ENCODE data around the gene SHB. TPM values are rescaled to one million over a fixed set of nuclear protein-coding genes. Genes with fewer than 3 reads are reported as not detected.
A peak's percentile ranks its signal among the peaks of the same experiment; 100 is the strongest.
"Not testable (repeated sequence)": the region's sequence is repeated elsewhere in the genome, so short reads cannot be mapped to it uniquely, and the experiment has no call there.

The SHB gene
- total and polyA plus RNA-seq, 2 donors, result 4.9 to 5.5 TPM

DNA sequence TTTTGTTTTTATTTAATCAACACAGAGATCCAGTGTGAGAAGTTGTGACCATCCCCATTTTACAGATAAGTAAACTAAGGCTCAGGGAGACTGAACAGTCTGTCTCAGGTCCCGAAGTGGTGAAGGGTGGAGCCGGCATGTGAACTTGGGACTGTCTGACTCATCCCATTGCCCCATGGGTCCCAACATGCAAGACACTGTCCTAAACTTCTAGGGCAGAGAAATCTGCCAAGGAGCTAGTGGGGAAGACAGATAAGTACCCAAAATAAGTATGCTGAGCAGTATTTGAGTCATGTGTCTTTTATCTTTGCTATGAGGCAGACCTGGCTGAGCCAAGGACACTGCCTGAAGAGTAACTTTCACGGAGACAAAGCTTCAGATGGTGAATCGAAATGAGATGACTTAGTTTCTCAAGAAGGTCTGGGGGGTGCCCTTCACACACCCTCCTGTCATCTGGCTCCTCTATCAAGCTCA is 100.8 kb downstream of the SHB start:
- H3K27ac ChIP-seq (ENCODE audit: low read depth in 1 of 2, low read length in 1 of 2), result no peak overlapping the region
- H3K4me1 ChIP-seq (ENCODE audit: control insufficient read depth in 2 of 2, insufficient read depth in 2 of 2, low read length in 2 of 2), result peaks cover 0 to 32% of the 10 kb centered on the region in 2 donors
- no peak overlapping the region for H3K4me3 ChIP-seq (ENCODE audit: low read length in 2 of 2)
- no peaks in the 10 kb centered on the region for H3K27me3 ChIP-seq (ENCODE audit: control insufficient read depth in 2 of 2, insufficient read depth in 1 of 2, low read length in 1 of 2)
- no peaks in the 10 kb centered on the region for H3K9me3 ChIP-seq (ENCODE audit: control insufficient read depth in 2 of 2, insufficient read depth in 1 of 2, low read length in 1 of 2)
- 96% methylated on average over 4 of the region's 4 CpGs for WGBS
- no peak for DNase-seq (ENCODE audit: low read depth in 6 of 9, low spot score in 9 of 9)
- no peaks in the 10 kb centered on the region for H3K36me3 ChIP-seq (ENCODE audit: control insufficient read depth in 2 of 2, insufficient read depth in 2 of 2, low read length in 1 of 2)

DNA sequence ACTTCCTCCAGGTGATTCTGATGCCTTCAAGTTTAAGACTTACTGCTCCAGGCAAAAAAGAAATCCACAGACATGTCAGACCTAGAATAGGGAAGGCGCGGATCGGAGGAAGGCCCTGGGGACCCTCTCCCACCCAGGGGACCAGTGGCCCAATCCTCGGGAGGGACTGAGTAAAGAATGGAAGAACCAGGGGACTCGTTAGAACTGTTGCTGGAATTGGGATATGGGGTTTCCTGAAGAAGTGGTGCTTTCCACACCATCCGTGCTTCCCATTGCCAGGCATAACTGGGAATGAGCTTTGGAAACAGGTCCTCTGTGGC is 101.3 kb downstream of the SHB start:
- H3K27ac ChIP-seq (ENCODE audit: low read depth in 1 of 2, low read length in 1 of 2), result no peak overlapping the region
- peaks cover 0 to 32% of the 10 kb centered on the region in 2 donors for H3K4me1 ChIP-seq (ENCODE audit: control insufficient read depth in 2 of 2, insufficient read depth in 2 of 2, low read length in 2 of 2)
- H3K27me3 ChIP-seq (ENCODE audit: control insufficient read depth in 2 of 2, insufficient read depth in 1 of 2, low read length in 1 of 2), result no peaks in the 10 kb centered on the region
- DNase-seq (ENCODE audit: low read depth in 6 of 9, low spot score in 9 of 9), result no peak
- H3K4me3 ChIP-seq (ENCODE audit: low read length in 2 of 2), result no peak overlapping the region
- H3K9me3 ChIP-seq (ENCODE audit: control insufficient read depth in 2 of 2, insufficient read depth in 1 of 2, low read length in 1 of 2), result no peaks in the 10 kb centered on the region
- no peaks in the 10 kb centered on the region for H3K36me3 ChIP-seq (ENCODE audit: control insufficient read depth in 2 of 2, insufficient read depth in 2 of 2, low read length in 1 of 2)
- 96% methylated on average over 6 of the region's 6 CpGs for WGBS

DNA sequence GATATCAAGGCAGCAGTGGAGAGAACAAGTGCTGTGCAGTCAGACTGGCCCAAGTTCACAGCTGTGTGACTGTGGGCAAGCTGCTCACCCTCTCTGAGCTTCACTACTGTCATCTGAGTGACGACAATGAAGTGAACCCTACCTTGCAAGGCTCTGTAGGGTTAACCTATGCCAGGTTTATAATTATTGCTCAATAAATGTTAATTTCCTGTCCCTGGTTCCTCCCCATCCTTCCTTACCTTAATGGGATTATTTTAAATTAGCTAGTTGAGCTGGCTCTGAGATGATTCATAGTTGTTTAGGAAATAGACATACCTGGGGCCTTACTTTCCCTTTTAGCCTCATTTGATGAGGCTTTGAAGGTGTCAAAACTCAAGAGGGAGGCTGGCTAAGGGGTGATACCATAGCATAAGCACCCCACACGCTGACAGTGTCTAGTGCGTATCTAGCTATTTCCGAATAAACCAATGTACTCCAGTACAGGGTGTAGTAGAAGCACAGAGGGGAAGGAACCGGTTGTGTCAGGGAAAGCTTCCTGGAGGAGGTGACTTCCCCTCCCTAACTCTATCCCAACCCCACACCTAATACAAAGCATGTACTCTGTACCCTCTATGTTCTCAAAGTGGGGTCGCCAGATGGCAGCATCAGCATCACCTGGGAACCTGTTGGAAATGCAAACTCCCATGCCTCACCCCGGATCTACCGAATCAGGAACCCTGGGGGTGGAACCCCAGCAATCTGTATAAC is 101.8 kb downstream of the SHB start:
- H3K27ac ChIP-seq (ENCODE audit: low read depth in 1 of 2, low read length in 1 of 2), result no peak overlapping the region
- no peak for DNase-seq (ENCODE audit: low read depth in 6 of 9, low spot score in 9 of 9)
- 98% methylated on average over 8 of the region's 8 CpGs for WGBS
- no peaks in the 10 kb centered on the region for H3K9me3 ChIP-seq (ENCODE audit: control insufficient read depth in 2 of 2, insufficient read depth in 1 of 2, low read length in 1 of 2)
- H3K36me3 ChIP-seq (ENCODE audit: control insufficient read depth in 2 of 2, insufficient read depth in 2 of 2, low read length in 1 of 2), result no peaks in the 10 kb centered on the region
- peaks cover 0 to 28% of the 10 kb centered on the region in 2 donors for H3K4me1 ChIP-seq (ENCODE audit: control insufficient read depth in 2 of 2, insufficient read depth in 2 of 2, low read length in 2 of 2)
- no peak overlapping the region for H3K4me3 ChIP-seq (ENCODE audit: low read length in 2 of 2)
- H3K27me3 ChIP-seq (ENCODE audit: control insufficient read depth in 2 of 2, insufficient read depth in 1 of 2, low read length in 1 of 2), result no peaks in the 10 kb centered on the region

DNA sequence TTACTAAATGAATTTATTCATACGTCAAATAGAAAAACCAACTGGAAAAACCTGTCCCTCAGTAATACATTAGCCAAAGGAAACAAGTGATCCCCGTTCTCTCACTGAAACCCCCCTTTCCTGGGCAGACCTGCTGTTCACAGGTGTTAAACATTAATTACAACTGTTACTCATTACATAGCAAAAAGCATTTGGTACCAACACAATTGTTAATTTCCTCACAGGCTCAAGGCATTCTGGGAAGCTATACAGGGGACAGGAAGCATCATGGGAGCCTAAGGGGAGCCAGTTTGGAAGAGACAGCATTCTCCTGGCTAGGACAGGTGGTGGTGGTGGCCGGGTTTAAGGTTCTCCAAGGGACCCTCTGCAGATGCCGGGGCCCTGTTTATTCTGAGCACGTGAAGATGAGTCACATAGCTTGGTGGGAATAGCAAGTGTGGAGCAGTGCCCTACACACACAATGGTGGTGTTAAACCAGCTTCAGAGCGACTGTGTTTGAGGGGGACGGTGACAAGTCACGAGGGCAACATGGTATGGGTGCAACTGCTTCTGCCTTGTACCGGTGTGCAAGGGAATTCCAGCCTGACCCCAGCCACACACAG is 102.5 kb downstream of the SHB start:
- no peak overlapping the region for H3K4me3 ChIP-seq (ENCODE audit: low read length in 2 of 2)
- H3K4me1 ChIP-seq (ENCODE audit: control insufficient read depth in 2 of 2, insufficient read depth in 2 of 2, low read length in 2 of 2), result peaks cover 0 to 24% of the 10 kb centered on the region in 2 donors
- WGBS, result 90% methylated on average over 9 of the region's 9 CpGs
- H3K27ac ChIP-seq (ENCODE audit: low read depth in 1 of 2, low read length in 1 of 2), result no peak overlapping the region
- H3K9me3 ChIP-seq (ENCODE audit: control insufficient read depth in 2 of 2, insufficient read depth in 1 of 2, low read length in 1 of 2), result no peaks in the 10 kb centered on the region
- no peaks in the 10 kb centered on the region for H3K36me3 ChIP-seq (ENCODE audit: control insufficient read depth in 2 of 2, insufficient read depth in 2 of 2, low read length in 1 of 2)
- H3K27me3 ChIP-seq (ENCODE audit: control insufficient read depth in 2 of 2, insufficient read depth in 1 of 2, low read length in 1 of 2), result no peaks in the 10 kb centered on the region
- DNase-seq (ENCODE audit: low read depth in 6 of 9, low spot score in 9 of 9), result no peak

DNA sequence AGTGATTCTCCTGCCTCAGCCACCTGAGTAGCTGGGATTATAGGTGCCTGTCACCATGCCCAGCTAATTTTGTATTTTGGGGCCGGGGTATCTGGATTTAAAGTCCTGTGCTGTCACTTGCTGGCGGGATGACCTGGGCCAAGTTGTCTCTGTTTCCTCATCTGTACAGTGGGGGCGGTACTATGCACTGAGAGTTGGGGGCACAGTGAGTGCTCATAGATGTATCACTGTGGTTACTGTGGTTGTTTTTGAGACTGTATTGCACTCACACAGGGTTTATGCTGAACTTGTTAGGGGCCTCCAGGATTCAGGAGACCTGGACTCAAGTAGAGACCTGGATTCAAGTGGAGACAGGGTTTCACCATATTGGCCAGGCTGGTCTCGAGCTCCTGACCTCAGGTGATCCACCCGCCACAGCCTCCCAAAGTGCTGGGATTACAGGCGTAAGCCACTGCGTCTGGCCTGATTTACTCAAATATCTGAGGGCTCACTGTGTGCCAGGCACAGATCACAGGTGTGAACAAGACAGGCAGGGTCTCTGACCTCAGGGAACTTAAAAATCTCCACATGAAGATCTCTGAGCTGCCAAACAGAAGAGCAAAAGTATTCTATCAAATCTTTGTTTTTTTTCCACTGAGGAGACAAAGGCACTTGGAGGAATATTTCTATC is 103.2 kb downstream of the SHB start:
- H3K27me3 ChIP-seq (ENCODE audit: control insufficient read depth in 2 of 2, insufficient read depth in 1 of 2, low read length in 1 of 2); H3K27ac ChIP-seq (ENCODE audit: low read depth in 1 of 2, low read length in 1 of 2); H3K9me3 ChIP-seq (ENCODE audit: control insufficient read depth in 2 of 2, insufficient read depth in 1 of 2, low read length in 1 of 2); H3K36me3 ChIP-seq (ENCODE audit: control insufficient read depth in 2 of 2, insufficient read depth in 2 of 2, low read length in 1 of 2); H3K4me3 ChIP-seq (ENCODE audit: low read length in 2 of 2): not testable (repeated sequence)
- WGBS, result 92% methylated on average over 7 of the region's 7 CpGs
- peak in 1 of 9 donors; percentile 36 for DNase-seq (ENCODE audit: low read depth in 6 of 9, low spot score in 9 of 9)
- H3K4me1 ChIP-seq (ENCODE audit: control insufficient read depth in 2 of 2, insufficient read depth in 2 of 2, low read length in 2 of 2), result peaks cover 0 to 24% of the 10 kb centered on the region in 2 donors

DNA sequence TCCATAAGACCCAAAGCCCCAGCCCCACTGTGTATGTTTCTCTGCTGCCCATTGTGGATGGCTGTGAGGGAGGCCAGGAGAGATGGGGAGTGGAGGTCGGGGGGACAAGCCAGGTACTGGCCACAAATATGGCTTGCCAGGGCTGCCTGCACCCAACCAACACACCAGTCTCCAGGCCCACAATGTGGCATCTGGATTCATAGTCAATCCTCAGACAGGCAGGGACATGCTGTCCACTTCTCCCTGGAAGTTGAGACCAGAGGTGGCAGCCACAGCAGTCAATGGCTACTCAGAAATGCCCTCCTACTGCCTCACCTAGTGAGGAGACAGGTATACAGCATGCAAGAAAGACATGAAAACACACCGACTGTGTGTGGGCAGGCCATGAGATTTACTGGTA is 103.9 kb downstream of the SHB start:
- Histone ChIP-seq H3K9me3 (ENCODE audit: control insufficient read depth in 2 of 2, insufficient read depth in 1 of 2, low read length in 1 of 2) (no peaks in the 10 kb centered on the region), H3K36me3 (ENCODE audit: control insufficient read depth in 2 of 2, insufficient read depth in 2 of 2, low read length in 1 of 2) (no peaks in the 10 kb centered on the region), H3K4me3 (ENCODE audit: low read length in 2 of 2) (no peak overlapping the region), H3K27me3 (ENCODE audit: control insufficient read depth in 2 of 2, insufficient read depth in 1 of 2, low read length in 1 of 2) (no peaks in the 10 kb centered on the region), H3K27ac (ENCODE audit: low read depth in 1 of 2, low read length in 1 of 2) (no peak overlapping the region), H3K4me1 (ENCODE audit: control insufficient read depth in 2 of 2, insufficient read depth in 2 of 2, low read length in 2 of 2) (peaks cover 0 to 24% of the 10 kb centered on the region in 2 donors)
- no peak for DNase-seq (ENCODE audit: low read depth in 6 of 9, low spot score in 9 of 9)
- whole genome bisulfite sequencing, result 95% methylated on average over 2 of the region's 2 CpGs

DNA sequence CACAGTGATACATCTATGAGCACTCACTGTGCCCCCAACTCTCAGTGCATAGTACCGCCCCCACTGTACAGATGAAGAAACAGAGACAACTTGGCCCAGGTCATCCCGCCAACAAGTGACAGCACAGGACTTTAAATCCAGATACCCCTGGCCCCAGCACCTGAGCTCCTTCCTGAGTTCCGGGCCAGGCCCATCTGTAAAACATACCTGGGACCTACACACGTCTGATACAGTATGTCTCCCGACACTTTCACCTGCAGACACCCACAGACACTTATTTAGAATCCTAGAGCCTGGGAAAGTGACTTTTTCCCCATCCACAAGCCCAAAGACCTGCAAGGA is 104.3 kb downstream of the SHB start:
- H3K36me3 ChIP-seq (ENCODE audit: control insufficient read depth in 2 of 2, insufficient read depth in 2 of 2, low read length in 1 of 2), result no peaks in the 10 kb centered on the region
- no peaks in the 10 kb centered on the region for H3K9me3 ChIP-seq (ENCODE audit: control insufficient read depth in 2 of 2, insufficient read depth in 1 of 2, low read length in 1 of 2)
- 97% methylated on average over 5 of the region's 5 CpGs for WGBS
- peaks cover 0 to 24% of the 10 kb centered on the region in 2 donors for H3K4me1 ChIP-seq (ENCODE audit: control insufficient read depth in 2 of 2, insufficient read depth in 2 of 2, low read length in 2 of 2)
- H3K27me3 ChIP-seq (ENCODE audit: control insufficient read depth in 2 of 2, insufficient read depth in 1 of 2, low read length in 1 of 2), result no peaks in the 10 kb centered on the region
- no peak overlapping the region for H3K4me3 ChIP-seq (ENCODE audit: low read length in 2 of 2)
- H3K27ac ChIP-seq (ENCODE audit: low read depth in 1 of 2, low read length in 1 of 2), result no peak overlapping the region
- no peak for DNase-seq (ENCODE audit: low read depth in 6 of 9, low spot score in 9 of 9)

DNA sequence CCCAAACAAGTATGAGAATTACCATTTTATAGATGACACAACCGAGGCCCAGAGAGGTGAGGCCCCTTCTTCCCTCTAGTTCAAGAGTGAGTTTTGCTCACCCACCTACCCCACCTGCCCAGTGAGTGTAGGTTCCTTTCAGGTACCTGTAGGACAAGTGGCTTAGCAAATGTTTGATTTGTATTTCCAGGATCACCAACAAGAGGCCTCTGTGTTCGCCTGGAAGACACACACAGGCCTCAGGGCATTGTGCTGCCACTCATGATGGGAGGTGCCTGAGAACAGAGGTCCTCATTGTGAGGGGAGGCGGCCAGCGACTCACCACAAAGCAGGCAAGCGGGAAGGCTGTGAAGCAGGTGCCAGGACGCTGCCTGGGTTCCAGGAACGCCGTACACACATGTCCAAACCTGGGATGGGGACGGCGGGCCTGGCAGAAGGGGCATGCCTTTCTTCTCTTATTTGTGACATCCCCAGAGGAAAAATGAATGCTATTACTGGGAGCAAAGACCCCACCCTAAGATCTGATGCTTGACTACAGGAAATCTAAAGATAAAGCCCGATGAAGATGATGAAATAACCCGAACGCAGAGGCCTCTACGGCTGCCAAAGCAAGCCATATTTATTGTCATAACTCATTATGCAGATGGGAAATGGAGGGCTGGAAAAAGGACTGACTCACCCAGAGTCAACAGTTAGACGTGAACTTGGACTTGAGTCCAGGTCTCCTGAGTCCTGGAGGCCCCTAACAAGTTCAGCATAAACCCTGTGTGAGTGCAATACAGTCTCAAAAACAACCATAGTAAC is 104.9 kb downstream of the SHB start:
- Histone ChIP-seq H3K27ac (ENCODE audit: low read depth in 1 of 2, low read length in 1 of 2) (no peak overlapping the region), H3K36me3 (ENCODE audit: control insufficient read depth in 2 of 2, insufficient read depth in 2 of 2, low read length in 1 of 2) (no peaks in the 10 kb centered on the region), H3K4me1 (ENCODE audit: control insufficient read depth in 2 of 2, insufficient read depth in 2 of 2, low read length in 2 of 2) (peaks cover 0 to 24% of the 10 kb centered on the region in 2 donors), H3K27me3 (ENCODE audit: control insufficient read depth in 2 of 2, insufficient read depth in 1 of 2, low read length in 1 of 2) (no peaks in the 10 kb centered on the region), H3K4me3 (ENCODE audit: low read length in 2 of 2) (no peak overlapping the region), H3K9me3 (ENCODE audit: control insufficient read depth in 2 of 2, insufficient read depth in 1 of 2, low read length in 1 of 2) (no peaks in the 10 kb centered on the region)
- no peak for DNase-seq (ENCODE audit: low read depth in 6 of 9, low spot score in 9 of 9)
- whole genome bisulfite sequencing, result 95% methylated on average over 15 of the region's 15 CpGs

DNA sequence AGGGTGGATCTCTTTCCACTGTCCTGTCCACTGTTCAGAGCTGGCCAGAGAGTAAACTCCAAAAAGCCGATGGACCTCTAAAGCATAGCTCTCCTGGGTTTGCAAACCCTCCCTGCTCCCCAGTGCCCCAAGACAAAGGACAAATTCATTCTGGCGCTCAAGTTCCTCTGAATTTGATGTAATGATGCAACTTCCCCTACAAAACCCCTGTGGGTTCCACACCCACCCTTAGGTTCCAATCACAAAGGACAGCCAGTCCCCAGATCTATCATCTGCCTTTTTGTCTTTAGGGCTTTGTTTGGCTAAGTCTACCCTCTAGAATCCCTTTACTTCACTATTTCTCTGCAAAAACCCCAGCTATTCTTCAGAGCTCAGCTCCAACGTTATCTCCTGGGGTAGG is 107.7 kb downstream of the SHB start:
- Histone ChIP-seq H3K36me3 (ENCODE audit: control insufficient read depth in 2 of 2, insufficient read depth in 2 of 2, low read length in 1 of 2) (no peaks in the 10 kb centered on the region), H3K27ac (ENCODE audit: low read depth in 1 of 2, low read length in 1 of 2) (no peak overlapping the region), H3K27me3 (ENCODE audit: control insufficient read depth in 2 of 2, insufficient read depth in 1 of 2, low read length in 1 of 2) (no peaks in the 10 kb centered on the region), H3K4me3 (ENCODE audit: low read length in 2 of 2) (no peak overlapping the region), H3K4me1 (ENCODE audit: control insufficient read depth in 2 of 2, insufficient read depth in 2 of 2, low read length in 2 of 2) (peaks cover 0 to 17% of the 10 kb centered on the region in 2 donors), H3K9me3 (ENCODE audit: control insufficient read depth in 2 of 2, insufficient read depth in 1 of 2, low read length in 1 of 2) (no peaks in the 10 kb centered on the region)
- no peak for DNase-seq (ENCODE audit: low read depth in 6 of 9, low spot score in 9 of 9)
- 92% methylated on average over 3 of the region's 3 CpGs for WGBS
